GM19467 (cell line): ENCODE data around the gene SOCS1.
"Not testable (repeated sequence)": the region's sequence is repeated elsewhere in the genome, so short reads cannot be mapped to it uniquely, and the experiment has no call there.

Experiments
- ATAC-seq: cut with Tn5 transposase; IDR thresholded peaks from one replicate; pipeline ENCODE4 v1.9.1; 2021; ENCODE audit warnings: mild to moderate bottlenecking, moderate library complexity; ENCODE audit not compliant: unreplicated experiment

The SOCS1 gene

GRCh38 chr16:11231367-11231970 lies 24.5 kb downstream of the SOCS1 start:
- no peak for ATAC-seq

- no peak for ATAC-seq
Observed at GRCh38 chr16:11229906-11230305, 26.1 kb downstream of the SOCS1 start.

DNA sequence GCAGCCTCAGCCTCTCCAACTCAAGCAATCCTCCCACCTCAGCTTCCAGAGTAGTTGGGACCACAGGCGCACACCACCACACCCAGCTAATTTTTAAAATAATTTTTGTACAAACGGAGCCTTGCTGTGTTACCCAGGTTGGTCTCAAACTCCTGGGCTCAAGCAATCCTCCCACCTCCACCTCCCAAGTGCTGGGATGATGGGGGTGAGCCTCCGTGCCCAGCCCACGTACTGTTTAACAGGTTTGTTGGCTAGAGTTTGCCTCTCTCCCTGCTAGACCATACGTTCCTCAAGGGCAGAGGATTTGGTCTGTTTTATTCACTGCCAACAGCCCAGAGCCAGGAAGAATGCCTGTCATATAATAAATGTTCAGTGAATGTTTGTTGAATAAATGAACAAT lies 26.6 kb downstream of the SOCS1 start:
- ATAC-seq: no peak

DNA sequence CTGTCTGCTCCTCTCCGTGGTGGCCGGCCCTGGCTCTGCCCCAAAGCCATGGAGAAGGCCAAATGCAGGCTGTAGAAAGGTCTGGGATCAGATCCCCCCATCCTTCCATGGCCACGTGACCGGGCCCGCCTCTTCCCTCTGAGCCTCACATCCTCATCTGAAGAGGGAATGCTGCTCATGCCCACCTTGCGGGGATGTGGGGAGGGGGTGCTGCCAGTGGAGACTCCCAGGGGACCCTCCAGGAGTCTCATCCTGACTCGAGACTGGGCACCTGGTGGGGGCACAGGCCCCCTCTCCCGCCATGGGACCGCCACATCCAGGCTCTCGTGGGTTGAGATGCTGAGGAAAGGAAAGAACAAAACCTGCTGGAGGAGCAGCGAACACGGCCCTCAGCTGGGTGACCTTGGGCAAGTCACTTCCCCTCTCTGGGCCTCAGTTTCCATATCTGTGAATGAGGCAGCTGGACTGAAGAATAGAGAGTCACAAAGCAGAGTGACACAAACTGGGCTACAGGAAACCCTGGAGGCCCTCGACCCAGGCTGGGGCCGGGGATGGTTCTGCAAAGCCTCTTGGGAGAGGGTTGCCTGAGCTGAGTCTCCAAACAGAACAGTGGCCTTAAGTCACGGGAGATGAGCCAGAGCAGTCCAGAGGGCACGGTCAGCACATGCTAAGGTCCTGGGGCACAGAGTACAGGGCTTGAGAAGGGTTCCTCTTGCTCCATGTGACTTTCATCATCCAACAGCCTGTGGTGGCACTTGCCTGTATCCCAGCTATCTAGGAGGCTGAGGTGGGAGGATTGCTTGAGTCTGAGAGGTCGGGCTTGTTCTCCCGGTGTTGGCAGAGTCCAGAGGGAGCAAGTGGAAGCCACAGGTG lies 30.1 kb downstream of the SOCS1 start:
- no peak for ATAC-seq

DNA sequence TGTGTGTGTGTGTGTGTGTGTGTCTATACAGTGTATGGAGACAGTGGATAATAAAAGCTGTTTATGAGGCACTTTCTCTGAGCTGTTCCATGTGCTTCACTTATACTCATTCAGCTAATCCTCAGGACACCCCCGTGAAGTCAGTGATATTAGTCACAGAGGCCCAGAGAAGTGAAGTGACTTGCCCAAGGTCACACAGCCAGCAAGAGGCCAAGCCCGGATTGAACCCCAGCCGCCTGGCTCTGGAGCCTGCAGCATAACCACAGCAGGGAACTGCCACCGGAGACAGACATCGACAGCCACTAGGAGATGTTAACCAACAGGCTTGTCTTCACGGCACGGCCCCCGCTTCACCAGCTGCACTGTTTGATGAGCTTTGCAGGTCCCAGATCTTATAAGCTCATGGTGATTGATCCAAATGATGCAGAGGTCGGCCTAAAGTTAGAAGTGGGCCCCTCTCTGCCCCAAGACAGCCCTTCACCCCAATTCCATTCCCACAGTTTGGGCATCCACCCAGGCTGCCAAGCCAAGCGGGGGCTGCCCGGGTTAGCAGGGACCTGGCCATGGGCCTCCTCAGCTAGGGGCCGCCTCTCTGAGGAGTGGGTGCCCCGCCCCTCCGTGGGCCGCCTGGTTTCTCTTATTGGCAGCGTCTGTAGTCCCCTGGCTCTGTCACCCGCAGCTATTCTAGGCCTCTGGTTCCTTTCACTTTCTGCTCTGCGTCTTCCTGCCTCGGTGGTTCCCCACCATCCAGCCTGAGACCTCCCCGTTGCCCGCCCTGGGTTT lies 30.9 kb downstream of the SOCS1 start:
- peak; percentile 70 for ATAC-seq

DNA sequence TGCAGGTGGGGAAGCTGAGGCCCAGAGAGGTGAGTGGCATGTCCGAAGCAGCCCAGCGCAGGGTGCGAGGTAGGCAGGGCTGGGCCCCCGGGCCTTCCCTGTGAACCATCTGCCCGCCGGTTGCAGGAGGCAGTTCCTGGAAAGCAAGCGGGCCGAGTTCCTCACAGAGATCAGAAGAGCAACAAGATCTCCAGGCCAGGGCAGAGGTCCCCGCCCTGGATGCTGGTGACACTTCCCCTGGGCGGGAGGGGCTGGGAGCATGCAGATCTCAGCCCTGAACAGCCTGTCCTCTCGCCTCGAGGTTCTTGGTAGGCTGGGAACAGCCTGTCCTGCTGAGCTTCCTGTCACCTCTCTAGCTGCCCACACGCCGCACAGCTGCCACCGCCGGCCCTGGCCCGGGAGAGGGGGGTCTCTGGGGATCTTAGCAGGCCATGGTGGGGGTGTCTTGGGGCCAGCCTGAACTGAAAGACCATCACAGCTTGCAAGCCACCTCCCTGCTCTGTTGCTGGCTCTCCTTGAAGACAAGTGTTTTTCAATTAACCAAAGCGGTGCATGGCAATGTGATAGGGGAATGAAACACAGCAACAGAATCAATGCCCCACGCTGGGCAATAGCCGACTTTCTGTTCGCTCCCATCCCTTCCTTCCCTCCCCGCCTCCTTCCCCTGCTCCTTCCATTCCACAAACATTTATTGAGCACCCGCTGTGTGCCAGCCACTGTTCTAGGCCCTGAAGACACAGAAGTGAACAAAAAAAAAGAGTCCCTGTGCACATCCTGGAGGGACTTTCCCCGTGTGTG lies 31.7 kb downstream of the SOCS1 start:
- ATAC-seq: no peak

GRCh38 chr16:11220507-11220906 lies 35.5 kb downstream of the SOCS1 start:
- not testable (repeated sequence) for ATAC-seq

- ATAC-seq: no peak
Observed at GRCh38 chr16:11219178-11219577, 36.8 kb downstream of the SOCS1 start.

GRCh38 chr16:11218604-11218962 lies 37.4 kb downstream of the SOCS1 start:
- no peak for ATAC-seq

- ATAC-seq: no peak
Observed at GRCh38 chr16:11217651-11218603, 38.1 kb downstream of the SOCS1 start.

DNA sequence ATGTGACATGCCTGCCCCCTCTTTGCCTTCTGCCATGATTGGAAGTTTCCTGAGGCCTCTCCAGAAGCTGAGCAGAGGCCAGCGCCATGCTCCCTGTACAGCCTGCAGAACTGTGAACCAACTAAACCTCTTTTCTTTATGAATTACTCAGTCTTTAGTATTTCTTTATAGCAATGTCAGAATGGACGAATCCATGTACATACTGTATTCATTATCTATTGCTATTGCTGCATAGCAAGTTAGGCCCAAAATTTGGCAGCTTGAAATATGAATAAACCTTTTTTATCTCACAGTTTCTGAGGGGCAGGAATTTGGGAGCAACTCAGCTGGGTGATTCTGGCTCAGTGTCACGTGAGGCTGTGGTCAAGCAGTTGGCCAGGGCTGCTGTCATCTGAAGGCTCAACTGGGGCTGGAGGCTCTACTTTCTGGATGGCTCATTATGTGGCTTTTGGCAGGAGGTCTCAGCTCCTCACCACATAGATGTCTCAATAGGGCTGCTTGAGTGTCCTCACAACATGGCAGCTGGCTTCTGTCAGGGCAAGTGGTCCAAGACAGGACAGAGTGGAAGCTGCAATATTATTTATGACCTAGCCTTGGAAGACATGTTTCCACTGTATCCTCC lies 40.0 kb downstream of the SOCS1 start:
- no peak for ATAC-seq

DNA sequence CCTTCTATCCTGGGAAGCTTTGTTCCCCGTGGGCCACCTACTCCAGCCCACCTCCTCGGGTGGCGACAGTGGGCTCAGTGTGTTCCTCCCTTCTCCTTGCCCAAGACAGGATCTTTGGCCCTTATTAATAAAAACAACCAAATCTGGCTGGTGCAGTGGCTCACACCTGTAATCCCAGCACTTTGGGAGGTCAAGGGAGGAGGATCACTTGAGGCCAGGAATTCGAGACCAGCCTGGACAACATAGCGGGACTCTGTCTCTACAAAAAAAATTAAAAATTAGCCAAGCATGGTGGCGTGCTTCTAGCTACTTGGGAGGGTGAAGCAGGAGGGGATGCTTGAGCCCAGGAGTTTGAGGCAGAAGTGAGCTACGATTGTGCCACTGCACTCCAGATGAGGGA lies 42.2 kb downstream of the SOCS1 start:
- no peak for ATAC-seq

DNA sequence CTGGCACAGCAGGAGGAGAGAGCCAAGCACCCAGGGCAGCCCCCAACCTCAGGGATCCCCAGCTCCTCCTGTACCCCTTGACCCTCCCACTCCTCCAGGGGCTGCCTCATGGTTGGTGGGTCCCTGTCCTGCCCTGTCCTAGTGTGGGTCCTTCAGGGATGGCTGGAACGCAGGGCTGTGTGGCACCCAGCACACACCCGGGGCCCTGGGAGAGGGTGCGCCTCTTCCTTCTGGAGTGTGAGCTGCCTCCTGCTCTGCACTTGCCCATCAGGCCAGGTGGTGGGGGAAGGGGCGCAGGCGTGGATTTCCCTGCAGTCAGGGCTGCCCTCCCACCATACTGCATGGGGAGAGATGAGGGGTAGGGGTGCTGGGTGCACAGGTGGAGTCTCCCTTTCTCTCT lies 42.6 kb downstream of the SOCS1 start:
- no peak for ATAC-seq

GRCh38 chr16:11212798-11213196 lies 43.2 kb downstream of the SOCS1 start:
- no peak for ATAC-seq

- no peak for ATAC-seq
Observed at GRCh38 chr16:11211977-11212797, 43.8 kb downstream of the SOCS1 start.

DNA sequence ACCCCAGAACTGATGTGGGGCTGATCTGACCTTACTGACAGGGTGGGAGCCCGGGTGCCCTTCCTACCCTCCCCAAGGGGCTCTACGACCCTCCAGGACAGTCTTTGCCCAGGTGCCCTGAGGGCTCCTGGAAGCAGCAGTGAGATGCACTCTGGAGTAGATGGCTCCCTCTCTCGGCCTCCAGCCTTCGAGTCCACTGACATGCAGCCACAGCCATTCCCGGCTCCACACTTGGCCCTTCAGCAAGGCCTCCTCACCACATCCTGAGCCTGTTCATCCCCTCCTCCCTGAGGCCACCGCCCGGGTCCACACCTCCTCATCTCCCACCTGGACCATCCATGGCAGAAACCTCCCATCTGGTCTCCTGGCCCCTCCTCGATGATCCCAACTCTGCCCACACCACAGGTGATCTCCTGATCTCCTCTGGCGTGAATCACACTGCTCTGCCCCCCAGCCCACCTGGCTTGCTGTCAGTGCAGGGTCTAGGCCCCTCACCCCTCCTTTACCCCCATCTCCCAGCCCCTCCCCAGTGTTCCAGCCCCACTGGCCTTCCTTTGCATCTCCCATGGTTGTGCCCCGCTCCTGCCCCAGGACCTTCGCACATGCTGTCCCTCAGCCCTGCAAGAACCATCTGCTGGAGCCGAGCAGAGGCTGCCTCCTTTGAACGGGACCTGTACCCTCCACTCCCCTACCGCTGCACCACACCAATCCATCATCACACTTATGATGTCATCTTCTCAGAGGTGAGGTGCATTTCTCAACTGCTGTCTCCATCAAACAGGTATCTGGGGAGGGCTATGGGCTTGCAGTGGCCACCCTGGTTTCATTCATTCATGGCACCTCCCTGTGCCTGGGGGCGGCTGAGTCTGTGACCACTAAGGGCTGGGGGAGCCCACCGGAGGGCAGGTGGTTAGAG lies 44.7 kb downstream of the SOCS1 start:
- ATAC-seq: no peak

GRCh38 chr16:11210260-11210659 lies 45.7 kb downstream of the SOCS1 start:
- no peak for ATAC-seq
